Body of pancreas (tissue), 4 donors: ENCODE results near the gene CAMK2D. TPM values are rescaled to one million over a fixed set of nuclear protein-coding genes. Genes with fewer than 3 reads are reported as not detected.

Experiments
- ATAC-seq: fragments of 150-250 bp; one replicate; pipeline ENCODE4 v1.9.1; 2016
- DNase-seq, 4 donors: peaks; one replicate each; pipeline ENCODE4 v3.0.0-alpha.2; 2019
- H3K27ac ChIP-seq, 4 donors: fragments of 200-600 bp; sonication (generic); 1 replicate in 3 of 4; 2 replicates in 1 of 4; pipeline versions ENCODE4 v1.5.1 to v1.6.1; 2016 to 2019; ENCODE audit warnings: mild to moderate bottlenecking in 1 of 4, mixed read lengths in 1 of 4, moderate library complexity in 1 of 4
- H3K27me3 ChIP-seq, 2 donors: fragments of 200-600 bp; sonication (generic); one replicate each; pipeline ENCODE4 v1.6.0; 2016; ENCODE audit warnings: mild to moderate bottlenecking in 1 of 2
- H3K36me3 ChIP-seq, 2 donors: fragments of 200-600 bp; sonication (generic); replicated peaks in 1 of 2; 2 replicates each; pipeline ENCODE4 v1.5.1; 2016; ENCODE audit warnings: low read depth in 2 of 2; ENCODE audit not compliant: insufficient read depth in 1 of 2
- H3K4me1 ChIP-seq: fragments of 200-600 bp; sonication (generic); one replicate; pipeline ENCODE4 v1.6.0; 2016
- H3K4me3 ChIP-seq, 2 donors: fragments of 200-600 bp; sonication (generic); 1 replicate in 1 of 2; 2 replicates in 1 of 2; pipeline ENCODE4 v1.5.1; 2016 to 2019
- H3K9me3 ChIP-seq, 3 donors: fragments of 200-600 bp; sonication (generic); 1 replicate in 2 of 3; 2 replicates in 1 of 3; pipeline ENCODE4 v1.5.1; 2016
- POLR2A ChIP-seq, 3 donors: fragments of 450-650 bp; IDR thresholded peaks; one replicate each; pipeline ENCODE4 v1.6.1; 2016; ENCODE audit warnings: antibody characterized with exemption in 3 of 3, mild to moderate bottlenecking in 2 of 3
- WGBS, 2 donors: methylation state at CpG; one replicate each; pipeline ENCODE4 v1.1.5; 2017; 5-methylcytosine and 5-hydroxymethylcytosine counted together
- intact Hi-C: fragments of 100-400 bp; cut with DNase I; formaldehyde crosslinking; loops from one replicate; pipeline ENCODE4 v1.15.1; 2023
- total RNA-seq, 2 donors: library from RNA; depleted of rRNA; stranded (reverse); fragments of >200 nt; gene quantifications; one replicate each; pipeline ENCODE4 v1.1.0, GENCODE V29; 2016
- TF ChIP-seq, protein P1 (sequence below), 7 experiments: fragments of 450-650 bp in 4 of 7; fragments of 200-600 bp in 3 of 7; sonication (generic) in 3 of 7; IDR thresholded peaks; one replicate each; pipeline ENCODE4 v1.5.1; 2016 to 2019; ENCODE audit warnings: antibody characterized with exemption in 7 of 7

The CAMK2D gene
- total RNA-seq, 2 donors from 2014 or later, result 25.7 to 29.3 TPM

DNA sequence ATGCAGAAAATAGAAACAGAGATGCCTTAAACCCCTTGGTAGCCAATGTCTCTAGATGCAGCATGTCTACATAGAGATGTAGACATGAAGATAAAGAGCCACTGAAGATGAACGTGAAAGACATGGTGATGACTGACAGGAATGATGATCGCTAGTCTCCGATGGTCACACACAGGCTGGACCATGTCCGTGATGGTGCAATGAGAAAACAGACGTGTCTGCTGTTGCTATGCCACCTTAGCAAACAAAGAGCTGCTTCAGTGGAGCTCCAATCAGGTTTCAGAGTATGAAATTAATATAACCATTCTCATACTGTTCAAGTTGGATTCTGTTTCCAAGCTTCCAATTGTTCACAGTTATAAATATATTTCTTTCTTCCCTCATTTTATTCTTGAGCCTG lies 256.5 kb downstream of the CAMK2D start:
- intact Hi-C loops, result no loop called here
- no peak for DNase-seq
- ATAC-seq, result no peak

DNA sequence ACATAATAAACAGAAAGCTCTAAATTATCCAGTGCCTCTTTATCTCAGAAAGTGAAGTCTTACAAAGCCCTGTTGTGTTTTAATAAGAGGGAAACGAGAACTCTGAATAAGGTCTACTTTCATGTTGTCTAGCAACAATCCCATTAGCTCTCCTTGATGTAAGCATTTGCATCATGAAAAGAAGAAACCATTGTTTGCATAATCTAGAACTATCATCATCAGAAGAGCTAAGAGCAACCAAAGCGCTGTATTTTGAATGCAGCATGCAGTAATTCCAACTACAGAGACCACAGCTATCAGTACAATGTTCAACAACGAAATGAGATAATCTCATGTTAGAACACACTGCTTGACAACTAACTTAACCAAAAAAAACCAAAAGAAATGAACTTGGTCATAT lies 257.1 kb downstream of the CAMK2D start:
- no peak for ATAC-seq
- intact Hi-C loops, result no loop called here
- Histone ChIP-seq H3K4me3 (no peak overlapping the region), H3K4me1 (peaks cover 9% of the 10 kb centered on the region), H3K27me3 (no peaks in the 10 kb centered on the region), H3K9me3 (no peaks in the 10 kb centered on the region), H3K27ac (no peak overlapping the region), H3K36me3 (no peaks in the 10 kb centered on the region)
- no peak for TF ChIP-seq POLR2A (IDR thresholded peaks at IDR 0.05)
- TF ChIP-seq, protein P1, sequence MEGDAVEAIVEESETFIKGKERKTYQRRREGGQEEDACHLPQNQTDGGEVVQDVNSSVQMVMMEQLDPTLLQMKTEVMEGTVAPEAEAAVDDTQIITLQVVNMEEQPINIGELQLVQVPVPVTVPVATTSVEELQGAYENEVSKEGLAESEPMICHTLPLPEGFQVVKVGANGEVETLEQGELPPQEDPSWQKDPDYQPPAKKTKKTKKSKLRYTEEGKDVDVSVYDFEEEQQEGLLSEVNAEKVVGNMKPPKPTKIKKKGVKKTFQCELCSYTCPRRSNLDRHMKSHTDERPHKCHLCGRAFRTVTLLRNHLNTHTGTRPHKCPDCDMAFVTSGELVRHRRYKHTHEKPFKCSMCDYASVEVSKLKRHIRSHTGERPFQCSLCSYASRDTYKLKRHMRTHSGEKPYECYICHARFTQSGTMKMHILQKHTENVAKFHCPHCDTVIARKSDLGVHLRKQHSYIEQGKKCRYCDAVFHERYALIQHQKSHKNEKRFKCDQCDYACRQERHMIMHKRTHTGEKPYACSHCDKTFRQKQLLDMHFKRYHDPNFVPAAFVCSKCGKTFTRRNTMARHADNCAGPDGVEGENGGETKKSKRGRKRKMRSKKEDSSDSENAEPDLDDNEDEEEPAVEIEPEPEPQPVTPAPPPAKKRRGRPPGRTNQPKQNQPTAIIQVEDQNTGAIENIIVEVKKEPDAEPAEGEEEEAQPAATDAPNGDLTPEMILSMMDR (IDR thresholded peaks at IDR 0.05), result no peak
- WGBS, 2 donors, result 71 to 86% methylated on average over 3 of the region's 3 CpGs
- no peak for DNase-seq

More for the DNA sequence above, 256.5 kb downstream of the CAMK2D start:
- Histone ChIP-seq H3K4me1 (peaks cover 6% of the 10 kb centered on the region), H3K27me3 (no peaks in the 10 kb centered on the region), H3K4me3 (no peak overlapping the region), H3K9me3 (no peaks in the 10 kb centered on the region), H3K27ac (no peak overlapping the region), H3K36me3 (no peaks in the 10 kb centered on the region)
- TF ChIP-seq, protein P1 (IDR thresholded peaks at IDR 0.05), result no peak
- no peak for TF ChIP-seq POLR2A (IDR thresholded peaks at IDR 0.05)
- 78 to 85% methylated on average over 5 of the region's 5 CpGs for WGBS, 2 donors

DNA sequence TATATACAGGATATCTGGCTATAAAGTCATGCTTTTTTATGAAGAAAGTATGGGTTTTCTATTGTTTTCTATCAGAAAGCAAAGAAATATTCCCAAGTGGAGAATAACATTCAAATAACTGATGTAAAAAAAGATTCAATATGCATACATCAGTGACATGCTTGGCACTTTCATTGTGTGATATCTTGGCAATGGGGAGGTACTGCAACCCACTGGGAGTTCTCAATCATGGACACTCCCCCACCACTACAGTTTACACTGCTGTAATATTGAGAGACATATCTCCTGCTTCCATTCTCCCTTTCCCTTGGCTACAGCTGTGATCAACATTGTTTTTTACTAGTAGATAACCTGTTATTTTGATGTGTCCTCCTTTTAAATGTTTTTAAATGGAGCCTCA lies 257.8 kb downstream of the CAMK2D start:
- peaks cover 16% of the 10 kb centered on the region for H3K4me1 ChIP-seq
- no peaks in the 10 kb centered on the region for H3K9me3 ChIP-seq
- H3K4me3 ChIP-seq, result no peak overlapping the region
- ATAC-seq (no peak), DNase-seq (no peak)
- H3K27ac ChIP-seq, result no peak overlapping the region
- intact Hi-C loops, result no loop called here
- no peaks in the 10 kb centered on the region for H3K27me3 ChIP-seq
- TF ChIP-seq, protein P1 (IDR thresholded peaks at IDR 0.05), result no peak
- no peak for TF ChIP-seq POLR2A (IDR thresholded peaks at IDR 0.05)
- no peaks in the 10 kb centered on the region for H3K36me3 ChIP-seq

DNA sequence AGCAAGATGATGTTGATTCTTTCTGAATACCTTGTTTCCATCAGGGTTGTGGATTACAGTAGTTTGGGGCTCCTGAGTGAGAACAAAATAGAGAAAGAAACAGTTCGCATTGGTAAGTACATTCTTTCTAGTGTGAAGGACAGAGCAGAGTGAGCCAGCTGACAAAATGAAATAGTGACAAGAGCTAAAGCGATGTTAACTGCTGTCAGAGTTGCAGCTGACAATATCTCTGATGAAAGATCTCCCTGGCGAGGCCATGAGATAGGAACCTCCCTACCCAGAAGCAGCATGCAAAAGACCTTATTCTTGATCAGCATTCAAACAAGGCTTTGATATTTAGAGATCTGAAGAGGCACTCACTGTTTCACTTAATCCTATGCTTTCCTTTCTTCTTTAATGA lies 258.6 kb downstream of the CAMK2D start:
- no peaks in the 10 kb centered on the region for H3K36me3 ChIP-seq
- 80 to 88% methylated on average over 3 of the region's 3 CpGs for WGBS, 2 donors
- peaks cover 16% of the 10 kb centered on the region for H3K4me1 ChIP-seq
- DNase-seq (no peak), ATAC-seq (no peak)
- H3K4me3 ChIP-seq, result no peak overlapping the region
- H3K27me3 ChIP-seq, result no peaks in the 10 kb centered on the region
- intact Hi-C loops, result no loop called here
- H3K27ac ChIP-seq, result no peak overlapping the region
- TF ChIP-seq, protein P1 (IDR thresholded peaks at IDR 0.05), result no peak
- TF ChIP-seq POLR2A (IDR thresholded peaks at IDR 0.05), result no peak
- H3K9me3 ChIP-seq, result no peaks in the 10 kb centered on the region

DNA sequence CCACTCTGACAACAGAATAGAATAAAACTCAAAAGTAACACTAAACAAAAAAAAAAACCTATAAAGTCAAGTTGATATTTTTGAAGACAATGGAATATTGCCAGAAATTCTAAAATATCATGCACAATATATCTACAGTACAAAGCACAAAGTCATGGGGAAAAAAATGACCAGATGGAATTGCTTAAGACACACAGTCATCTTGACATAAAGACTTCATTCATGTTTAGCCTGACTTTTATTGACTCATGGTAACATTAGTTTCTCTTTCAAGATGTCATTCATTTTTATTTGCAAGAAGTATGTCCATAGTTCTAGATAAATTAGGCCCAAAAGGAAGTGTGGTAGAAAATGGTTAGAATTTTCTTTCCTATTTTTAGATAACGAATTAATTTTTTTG lies 259.1 kb downstream of the CAMK2D start:
- Histone ChIP-seq H3K36me3 (no peaks in the 10 kb centered on the region), H3K9me3 (no peaks in the 10 kb centered on the region), H3K4me1 (peaks cover 16% of the 10 kb centered on the region), H3K27ac (no peak overlapping the region), H3K4me3 (no peak overlapping the region), H3K27me3 (no peaks in the 10 kb centered on the region)
- no peak for TF ChIP-seq POLR2A (IDR thresholded peaks at IDR 0.05)
- TF ChIP-seq, protein P1 (IDR thresholded peaks at IDR 0.05), result no peak
- 97 to 98% methylated on average over 1 of the region's 1 CpG for WGBS, 2 donors
- intact Hi-C loops, result no loop called here
- DNase-seq (no peak), ATAC-seq (no peak)
